ENCODE data around the gene DNAH8.

DNAH8 gene

GRCh38 chr6:39026175-39026574, 311.1 kb downstream of the DNAH8 start:
- no peaks in the 10 kb centered on the region for H3K27me3 ChIP-seq (replicated peaks)
- no peak for DNase-seq
- no peak overlapping the region for H3K27ac ChIP-seq
- TF ChIP-seq, protein P1, sequence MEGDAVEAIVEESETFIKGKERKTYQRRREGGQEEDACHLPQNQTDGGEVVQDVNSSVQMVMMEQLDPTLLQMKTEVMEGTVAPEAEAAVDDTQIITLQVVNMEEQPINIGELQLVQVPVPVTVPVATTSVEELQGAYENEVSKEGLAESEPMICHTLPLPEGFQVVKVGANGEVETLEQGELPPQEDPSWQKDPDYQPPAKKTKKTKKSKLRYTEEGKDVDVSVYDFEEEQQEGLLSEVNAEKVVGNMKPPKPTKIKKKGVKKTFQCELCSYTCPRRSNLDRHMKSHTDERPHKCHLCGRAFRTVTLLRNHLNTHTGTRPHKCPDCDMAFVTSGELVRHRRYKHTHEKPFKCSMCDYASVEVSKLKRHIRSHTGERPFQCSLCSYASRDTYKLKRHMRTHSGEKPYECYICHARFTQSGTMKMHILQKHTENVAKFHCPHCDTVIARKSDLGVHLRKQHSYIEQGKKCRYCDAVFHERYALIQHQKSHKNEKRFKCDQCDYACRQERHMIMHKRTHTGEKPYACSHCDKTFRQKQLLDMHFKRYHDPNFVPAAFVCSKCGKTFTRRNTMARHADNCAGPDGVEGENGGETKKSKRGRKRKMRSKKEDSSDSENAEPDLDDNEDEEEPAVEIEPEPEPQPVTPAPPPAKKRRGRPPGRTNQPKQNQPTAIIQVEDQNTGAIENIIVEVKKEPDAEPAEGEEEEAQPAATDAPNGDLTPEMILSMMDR (IDR thresholded peaks at IDR 0.05; ENCODE audit: low read depth, low read length, missing control alignments), result no peak
- in situ Hi-C loops (cut with HindIII; ENCODE audit: low pct_ligation_motif_present, low sequenced_read_pairs), result no loop called here
- H3K4me3 ChIP-seq (ENCODE audit: low read depth, low read length), result no peak overlapping the region
- H3K36me3 ChIP-seq (replicated peaks), result no peaks in the 10 kb centered on the region

GRCh38 chr6:39029156-39030011, 314.3 kb downstream of the DNAH8 start:
- no peaks in the 10 kb centered on the region for H3K36me3 ChIP-seq (replicated peaks)
- TF ChIP-seq, protein P1 (IDR thresholded peaks at IDR 0.05; ENCODE audit: low read depth, low read length, missing control alignments), result peak; percentile 80
- no peak overlapping the region for H3K4me3 ChIP-seq (ENCODE audit: low read depth, low read length)
- peak; percentile 3 for DNase-seq
- H3K27ac ChIP-seq, result no peak overlapping the region
- H3K27me3 ChIP-seq (replicated peaks), result no peaks in the 10 kb centered on the region
- in situ Hi-C loops (cut with HindIII; ENCODE audit: low pct_ligation_motif_present, low sequenced_read_pairs), result no loop called here

- TF ChIP-seq, protein P1 (IDR thresholded peaks at IDR 0.05; ENCODE audit: low read depth, low read length, missing control alignments), result no peak
- no peak overlapping the region for H3K27ac ChIP-seq
- no peaks in the 10 kb centered on the region for H3K36me3 ChIP-seq (replicated peaks)
- in situ Hi-C loops (cut with HindIII; ENCODE audit: low pct_ligation_motif_present, low sequenced_read_pairs), result no loop called here
- H3K27me3 ChIP-seq (replicated peaks), result peaks cover 3% of the 10 kb centered on the region
- DNase-seq, result no peak
- H3K4me3 ChIP-seq (ENCODE audit: low read depth, low read length), result no peak overlapping the region
These were observed 320.6 kb downstream of the DNAH8 start for GRCh38 chr6:39035681-39036080.

- no peak for DNase-seq
- in situ Hi-C loops (cut with HindIII; ENCODE audit: low pct_ligation_motif_present, low sequenced_read_pairs), result no loop called here
- Histone ChIP-seq H3K27ac (no peak overlapping the region), H3K4me3 (ENCODE audit: low read depth, low read length) (no peak overlapping the region), H3K27me3 (replicated peaks) (peaks cover 3% of the 10 kb centered on the region), H3K36me3 (replicated peaks) (no peaks in the 10 kb centered on the region)
- TF ChIP-seq, protein P1 (IDR thresholded peaks at IDR 0.05; ENCODE audit: low read depth, low read length, missing control alignments), result no peak
These were observed 322.0 kb downstream of the DNAH8 start for GRCh38 chr6:39037082-39037508.

- no peak for DNase-seq
- peaks cover 3% of the 10 kb centered on the region for H3K27me3 ChIP-seq (replicated peaks)
- no peak overlapping the region for H3K4me3 ChIP-seq (ENCODE audit: low read depth, low read length)
- H3K36me3 ChIP-seq (replicated peaks), result no peaks in the 10 kb centered on the region
- TF ChIP-seq, protein P1 (IDR thresholded peaks at IDR 0.05; ENCODE audit: low read depth, low read length, missing control alignments), result no peak
- no peak overlapping the region for H3K27ac ChIP-seq
- in situ Hi-C loops (cut with HindIII; ENCODE audit: low pct_ligation_motif_present, low sequenced_read_pairs), result no loop called here
These were observed 322.6 kb downstream of the DNAH8 start for GRCh38 chr6:39037707-39038106.

Data from brain microvascular endothelial cell (primary cell).